ENCODE measurements around the gene BDNF.

BDNF gene

DNA sequence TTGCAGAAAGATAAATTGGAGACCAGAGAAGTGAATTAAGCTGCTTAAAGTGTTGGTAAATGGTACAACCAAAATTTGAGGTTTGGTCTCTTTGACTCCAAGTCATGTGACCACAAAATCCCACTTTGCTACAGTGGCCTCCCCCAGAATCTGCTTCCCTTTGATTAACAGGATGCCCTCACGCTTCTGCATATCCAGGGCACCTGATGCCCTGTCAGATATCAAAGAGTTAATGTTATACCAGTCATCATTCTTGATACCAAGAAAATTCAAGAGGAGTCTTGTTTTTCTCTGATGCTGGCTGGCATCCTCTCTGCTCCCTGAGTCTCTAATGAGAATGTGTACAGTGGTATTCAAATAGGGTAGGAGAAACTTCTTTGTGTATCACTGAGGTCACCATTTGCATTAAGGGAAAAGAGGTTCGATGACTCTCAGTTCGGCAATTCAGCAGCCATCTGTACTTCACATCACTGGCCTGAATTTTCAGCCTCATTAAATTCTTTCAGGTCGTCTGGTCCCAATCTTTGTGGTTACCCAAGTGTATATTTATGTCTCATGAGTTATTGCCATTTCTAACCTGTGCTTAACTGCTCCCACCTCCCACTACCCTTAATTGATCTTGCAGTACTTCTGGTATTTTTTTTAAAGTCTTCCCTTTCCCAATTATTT, 73.9 kb downstream of the BDNF start:
- TF ChIP-seq CTCF (IDR thresholded peaks at IDR 0.05; ENCODE audit: control insufficient read depth, insufficient read depth, low read depth, low read length, missing control alignments) = no peak
- H3K4me3 ChIP-seq (ENCODE audit: control insufficient read depth, low read depth, low read length) = no peak overlapping the region
- no peak for DNase-seq (ENCODE audit: low read depth)

- no peak for TF ChIP-seq CTCF (IDR thresholded peaks at IDR 0.05; ENCODE audit: control insufficient read depth, insufficient read depth, low read depth, low read length, missing control alignments)
- no peak overlapping the region for H3K4me3 ChIP-seq (ENCODE audit: control insufficient read depth, low read depth, low read length)
- DNase-seq (ENCODE audit: low read depth) = no peak
Measured at GRCh38 chr11:27625347-27625912, 74.8 kb downstream of the BDNF start.

DNA sequence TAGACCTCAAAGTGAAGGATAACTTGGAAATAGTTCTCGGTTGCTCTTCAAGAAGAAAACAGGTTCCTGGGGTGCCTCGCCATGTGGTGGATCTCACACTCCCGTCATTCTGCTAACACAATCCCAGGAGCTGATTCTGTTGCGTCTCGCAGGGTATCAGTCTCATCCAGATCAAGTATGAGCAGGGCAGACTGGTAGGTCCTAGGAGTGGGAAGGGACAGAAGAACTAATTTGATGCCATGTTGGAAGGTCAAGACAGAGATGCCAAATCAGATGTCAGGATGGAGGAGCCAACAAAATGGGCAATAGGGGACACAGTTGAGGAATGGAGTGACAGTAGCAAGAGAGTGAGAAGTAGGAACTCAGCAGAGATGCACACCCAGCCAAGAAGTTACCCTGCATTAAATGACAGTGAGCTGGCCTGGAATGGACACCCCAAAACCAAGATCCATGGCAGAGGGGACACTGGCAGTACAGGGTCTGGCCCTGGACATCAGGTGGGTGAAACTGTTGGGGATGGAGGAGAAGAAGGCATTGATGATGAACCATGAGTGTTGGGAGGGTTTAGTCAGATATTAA, 76.2 kb downstream of the BDNF start:
- DNase-seq (ENCODE audit: low read depth) = no peak
- H3K4me3 ChIP-seq (ENCODE audit: control insufficient read depth, low read depth, low read length) = no peak overlapping the region
- no peak for TF ChIP-seq CTCF (IDR thresholded peaks at IDR 0.05; ENCODE audit: control insufficient read depth, insufficient read depth, low read depth, low read length, missing control alignments)

GRCh38 chr11:27622541-27623300, 77.5 kb downstream of the BDNF start:
- no peak for DNase-seq (ENCODE audit: low read depth)
- no peak overlapping the region for H3K4me3 ChIP-seq (ENCODE audit: control insufficient read depth, low read depth, low read length)
- TF ChIP-seq CTCF (IDR thresholded peaks at IDR 0.05; ENCODE audit: control insufficient read depth, insufficient read depth, low read depth, low read length, missing control alignments) = no peak

- no peak for DNase-seq (ENCODE audit: low read depth)
- H3K4me3 ChIP-seq (ENCODE audit: control insufficient read depth, low read depth, low read length) = no peak overlapping the region
Measured at GRCh38 chr11:27621405-27622161, 78.7 kb downstream of the BDNF start.

More at GRCh38 chr11:27621405-27622161, 78.7 kb downstream of the BDNF start:
- TF ChIP-seq CTCF (IDR thresholded peaks at IDR 0.05; ENCODE audit: control insufficient read depth, insufficient read depth, low read depth, low read length, missing control alignments) = no peak

All from AG09309 (cell line).